Testis (tissue), 3 donors: ENCODE data around the gene ITPKB. TPM values are rescaled to one million over a fixed set of nuclear protein-coding genes. Genes with fewer than 3 reads are reported as not detected.
"Not testable (repeated sequence)": the region's sequence is repeated elsewhere in the genome, so short reads cannot be mapped to it uniquely, and the experiment has no call there.

Experiments used
- DNase-seq: peaks from one replicate; pipeline ENCODE4 v3.0.0-alpha.2; 2019
- H3K27ac ChIP-seq, 2 donors: fragments of 200-600 bp; sonication (generic); one replicate each; pipeline ENCODE4 v1.5.1; 2019
- H3K27me3 ChIP-seq: fragments of 200-600 bp; sonication (generic); one replicate; pipeline ENCODE4 v1.5.1; 2019
- H3K36me3 ChIP-seq: fragments of 200-600 bp; sonication (generic); one replicate; pipeline ENCODE4 v1.5.1; 2017; ENCODE audit warnings: low read depth; ENCODE audit errors: missing control alignments
- H3K4me1 ChIP-seq: fragments of 200-600 bp; sonication (generic); one replicate; pipeline ENCODE4 v1.5.1; 2019
- H3K4me3 ChIP-seq, 2 donors: fragments of 200-600 bp; sonication (generic); one replicate each; pipeline ENCODE4 v1.5.1; 2017 to 2019
- H3K9me3 ChIP-seq: fragments of 200-600 bp; sonication (generic); one replicate; pipeline ENCODE4 v1.5.1; 2017
- CTCF ChIP-seq, 3 experiments: fragments of 450-650 bp in 2 of 3; fragments of 200-600 bp in 1 of 3; sonication (generic) in 1 of 3; IDR thresholded peaks; one replicate each; pipeline ENCODE4 v1.5.1; 2016 to 2019; ENCODE audit warnings: antibody characterized with exemption in 3 of 3, mild to moderate bottlenecking in 2 of 3, moderate library complexity in 1 of 3
- POLR2A ChIP-seq: fragments of 450-650 bp; IDR thresholded peaks from one replicate; pipeline ENCODE4 v1.6.1; 2017; ENCODE audit warnings: antibody characterized with exemption, mild to moderate bottlenecking, moderate library complexity
- WGBS, 2 donors: methylation state at CpG; one replicate each; pipeline ENCODE4 v1.1.5; 2018; 5-methylcytosine and 5-hydroxymethylcytosine counted together
- intact Hi-C: fragments of 100-400 bp; cut with DNase I; formaldehyde crosslinking; loops from one replicate; pipeline ENCODE4 v1.15.1; 2023; ENCODE audit warnings: low total_unique reads
- polyA plus RNA-seq: library from polyadenylated mRNA; stranded (reverse); fragments of 350-450 nt; fragmentation: Illumina TruSeq; extraction: RNeasy Lipid Tissue Mini Kit (QIAGEN cat#74804); gene quantifications from one replicate; pipeline ENCODE4 v1.2.3, GENCODE V29; 2014; ENCODE audit warnings: low read depth, low replicate concordance; ENCODE audit not compliant: insufficient read depth
- total RNA-seq, 2 donors: library from RNA; depleted of rRNA; stranded (reverse); fragments of >200 nt; gene quantifications; one replicate each; pipeline ENCODE4 v1.2.3, GENCODE V29; 2016

ITPKB gene
- total and polyA plus RNA-seq, 3 donors from 2014 or later = 11.4 to 18.0 (median 13.5) TPM

DNA sequence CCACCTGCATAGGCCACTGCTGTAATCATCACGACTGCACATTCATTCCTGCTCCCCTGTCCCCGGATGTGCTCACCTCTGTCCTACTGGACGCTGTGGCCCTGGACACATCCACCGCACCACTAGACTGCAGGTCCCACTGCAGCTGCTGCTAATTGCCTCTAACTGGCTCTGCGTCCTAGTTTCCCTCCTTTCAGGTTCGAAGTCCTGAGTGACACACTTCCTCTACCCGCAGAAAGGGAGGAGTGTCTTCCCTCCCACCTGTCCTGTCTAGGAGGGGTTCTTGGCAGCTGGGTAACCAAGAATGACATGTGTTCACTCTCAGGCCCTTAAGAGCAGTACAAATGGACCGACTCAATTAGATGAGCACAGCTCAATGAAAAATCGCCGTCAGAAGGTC lies 40.5 kb upstream of the ITPKB start:
- no peaks in the 10 kb centered on the region for H3K36me3 ChIP-seq
- H3K9me3 ChIP-seq = no peaks in the 10 kb centered on the region
- DNase-seq = no peak
- peaks cover 14% of the 10 kb centered on the region for H3K4me1 ChIP-seq
- no peak overlapping the region for H3K4me3 ChIP-seq
- intact Hi-C loops = no loop called here
- no peak overlapping the region for H3K27ac ChIP-seq
- no peaks in the 10 kb centered on the region for H3K27me3 ChIP-seq
- 72 to 81% methylated on average over 10 of the region's 10 CpGs for WGBS, 2 donors
- TF ChIP-seq POLR2A = no peak
- no peak for TF ChIP-seq CTCF (IDR thresholded peaks at IDR 0.05)

DNA sequence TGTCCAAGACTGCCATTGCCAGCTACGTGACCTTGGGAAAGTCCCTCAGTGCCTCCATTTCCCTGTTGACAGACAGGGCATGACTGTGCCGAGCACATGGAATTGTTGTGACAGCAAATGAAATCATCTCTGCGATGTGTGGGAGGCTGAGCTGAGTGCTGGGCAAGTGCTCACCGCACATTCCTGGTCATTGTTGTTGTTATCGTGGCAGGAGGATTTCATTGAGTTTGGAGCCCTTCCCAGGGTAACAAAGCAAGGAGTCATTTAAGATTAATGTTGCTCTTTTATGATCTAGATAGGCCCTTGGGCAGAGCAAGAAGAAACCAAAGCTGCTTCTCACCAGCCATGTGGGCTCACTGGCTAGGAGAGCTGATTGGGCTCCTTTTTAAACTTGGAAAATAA lies 39.6 kb upstream of the ITPKB start:
- Histone ChIP-seq H3K9me3 (no peaks in the 10 kb centered on the region), H3K36me3 (no peaks in the 10 kb centered on the region), H3K4me3 (no peak overlapping the region), H3K4me1 (peaks cover 14% of the 10 kb centered on the region), H3K27me3 (no peaks in the 10 kb centered on the region), H3K27ac (no peak overlapping the region)
- intact Hi-C loops = no loop called here
- no peak for TF ChIP-seq CTCF (IDR thresholded peaks at IDR 0.05)
- no peak for TF ChIP-seq POLR2A
- peak; percentile 69 for DNase-seq
- WGBS, 2 donors = 35 to 40% methylated on average over 5 of the region's 5 CpGs

- Histone ChIP-seq H3K4me3 (no peak overlapping the region), H3K27me3 (no peaks in the 10 kb centered on the region), H3K36me3 (no peaks in the 10 kb centered on the region), H3K27ac (no peak overlapping the region), H3K9me3 (no peaks in the 10 kb centered on the region), H3K4me1 (peaks cover 14% of the 10 kb centered on the region)
- 96 to 98% methylated on average over 1 of the region's 1 CpG for WGBS, 2 donors
- DNase-seq = no peak
- intact Hi-C loops = no loop called here
- TF ChIP-seq CTCF (IDR thresholded peaks at IDR 0.05) = no peak
Observed at GRCh38 chr1:226776975-226777374, 37.9 kb upstream of the ITPKB start.

DNA sequence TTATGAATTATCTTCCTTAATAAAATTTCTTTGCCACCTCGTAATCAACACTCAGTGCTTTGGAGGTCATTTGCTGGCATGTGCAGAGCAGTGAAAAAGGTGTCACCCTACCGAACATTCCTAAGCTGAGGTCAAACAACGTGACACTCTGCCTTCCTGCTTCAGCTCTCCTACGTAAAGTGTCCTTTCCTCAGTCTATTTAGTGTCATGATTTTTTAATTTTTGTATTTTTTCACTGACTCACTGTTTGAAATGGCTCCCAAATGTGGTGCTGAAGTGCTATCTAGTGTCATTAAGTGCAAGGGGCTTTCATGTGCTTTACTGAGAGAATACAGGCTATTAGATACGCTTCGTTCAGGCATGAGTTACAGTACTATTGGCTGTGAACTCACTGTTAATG lies 37.0 kb upstream of the ITPKB start:
- DNase-seq = no peak
- no peak overlapping the region for H3K4me3 ChIP-seq
- H3K9me3 ChIP-seq = no peaks in the 10 kb centered on the region
- H3K27me3 ChIP-seq = no peaks in the 10 kb centered on the region
- WGBS, 2 donors = 89% methylated on average over 6 of the region's 6 CpGs
- H3K27ac ChIP-seq = no peak overlapping the region
- no peaks in the 10 kb centered on the region for H3K36me3 ChIP-seq
- H3K4me1 ChIP-seq = peaks cover 14% of the 10 kb centered on the region
- TF ChIP-seq CTCF (IDR thresholded peaks at IDR 0.05) (no peak), POLR2A (no peak)
- intact Hi-C loops = no loop called here

DNA sequence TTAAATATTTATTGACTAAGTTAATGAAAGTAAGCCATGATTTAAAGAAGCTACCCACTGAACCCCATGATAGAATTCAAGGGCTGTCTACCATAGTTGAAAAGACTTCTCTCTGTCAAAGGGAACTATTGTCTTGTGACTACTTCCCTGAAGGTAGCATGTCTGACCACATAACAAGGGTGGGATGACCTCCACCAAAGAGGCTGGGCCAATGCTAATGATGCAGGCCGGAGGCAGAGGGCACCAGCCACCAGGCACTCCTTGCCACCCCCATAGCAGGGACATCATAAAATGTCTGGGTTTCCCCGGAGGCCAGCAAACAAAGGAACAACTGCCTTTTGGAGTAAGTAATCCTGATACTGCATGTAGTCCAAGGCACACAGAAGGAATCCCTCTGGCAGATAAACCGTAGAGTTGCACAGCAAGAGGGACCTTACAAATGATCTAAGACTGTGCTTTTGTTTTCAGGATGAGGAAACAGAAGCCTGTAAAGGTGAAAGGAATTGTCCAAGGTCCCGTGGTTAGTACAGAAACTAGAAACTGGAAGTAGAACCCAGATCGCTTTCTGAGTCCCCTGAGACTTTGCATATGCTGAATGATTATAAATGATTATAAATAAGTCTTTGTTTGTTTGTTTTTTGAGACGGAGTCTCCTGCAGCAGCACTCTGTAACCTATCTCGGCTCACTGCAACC lies 33.5 kb upstream of the ITPKB start:
- H3K27me3 ChIP-seq = no peaks in the 10 kb centered on the region
- DNase-seq = no peak
- no peaks in the 10 kb centered on the region for H3K4me1 ChIP-seq
- WGBS, 2 donors = 85 to 88% methylated on average over 7 of the region's 7 CpGs
- no peak for TF ChIP-seq CTCF (IDR thresholded peaks at IDR 0.05)
- no peak for TF ChIP-seq POLR2A
- no peaks in the 10 kb centered on the region for H3K9me3 ChIP-seq
- no peak overlapping the region for H3K4me3 ChIP-seq
- H3K36me3 ChIP-seq = no peaks in the 10 kb centered on the region
- no peak overlapping the region for H3K27ac ChIP-seq
- intact Hi-C loops = no loop called here

DNA sequence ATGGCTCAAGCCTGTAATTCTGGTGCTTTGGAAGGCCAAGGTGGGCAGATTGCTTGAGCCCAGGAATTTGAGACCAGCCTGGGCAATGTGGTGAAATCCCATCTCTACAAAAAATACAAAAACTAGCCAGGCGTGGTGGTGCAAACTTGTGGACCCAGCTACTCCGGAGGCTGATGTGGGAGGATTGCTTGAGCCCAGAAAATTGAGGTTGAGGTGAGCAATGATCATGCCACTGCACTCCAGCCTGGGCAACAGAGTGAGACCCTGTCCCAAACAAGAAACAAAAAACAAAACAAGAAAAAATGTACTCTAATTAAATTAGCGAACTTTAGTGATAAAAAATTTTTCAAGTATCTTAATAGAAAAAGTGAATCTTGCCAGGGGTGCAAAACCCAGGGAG lies 28.1 kb upstream of the ITPKB start:
- DNase-seq, intact Hi-C loops, H3K4me1 ChIP-seq, H3K27ac ChIP-seq, H3K9me3 ChIP-seq, H3K4me3 ChIP-seq, H3K36me3 ChIP-seq, H3K27me3 ChIP-seq: not testable (repeated sequence)
- WGBS, 2 donors = 95 to 98% methylated on average over 3 of the region's 3 CpGs
